ENCODE data around the gene MED16. TPM values are rescaled to one million over a fixed set of nuclear protein-coding genes. Genes with fewer than 3 reads are reported as not detected.

Gene MED16
- total RNA-seq, 2 experiments from 2014 or later, result 25.8 to 30.1 TPM

DNA sequence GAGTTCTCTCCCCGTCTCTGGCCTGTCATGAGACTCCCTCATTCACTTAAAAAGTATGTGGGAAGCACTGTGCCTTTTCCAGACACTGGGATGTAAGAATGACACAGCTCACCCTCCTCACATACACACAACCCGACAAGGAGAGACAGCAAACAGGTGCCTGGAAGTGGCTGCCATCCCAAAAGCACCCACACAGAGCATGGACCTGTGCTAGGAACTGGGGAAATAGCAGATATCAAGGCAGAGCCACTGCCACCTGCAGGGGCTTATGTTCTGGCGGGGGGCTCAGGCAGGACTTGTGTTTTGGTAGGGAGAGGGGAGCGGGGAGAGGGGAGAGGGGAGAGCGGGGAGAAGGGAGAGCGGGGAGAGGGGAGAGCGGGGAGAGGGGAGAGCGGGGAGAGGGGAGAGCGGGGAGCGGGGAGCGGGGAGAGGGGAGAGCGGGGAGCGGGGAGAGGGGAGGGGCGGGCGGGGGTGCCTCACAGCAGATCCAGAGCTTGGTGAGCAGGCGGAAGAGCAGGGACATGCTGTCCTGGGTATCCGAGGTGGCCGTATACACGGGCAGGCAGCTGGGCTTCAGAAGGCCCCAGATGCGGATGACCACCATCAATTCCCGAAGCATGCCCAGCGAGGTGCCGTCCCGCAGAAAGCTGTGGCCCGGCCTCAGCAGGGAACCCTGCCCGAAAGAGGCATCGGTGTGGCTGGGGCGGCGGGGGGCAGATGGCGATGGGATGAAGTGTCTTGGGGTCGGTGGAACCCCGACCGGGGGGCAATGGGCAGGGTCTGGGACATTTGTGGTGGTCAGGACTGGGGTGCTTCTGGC lies 21.3 kb downstream of the MED16 start:
- intact Hi-C loops (cut with DNase I, micrococcal nuclease), result loop anchor here (2.0 kb wide), 1 partner anchor 21 kb away; the partner anchor contains the start of genes MED16 (in 2 of the 2) and RNU6-9 (in 2 of the 2)
- no peaks in the 10 kb centered on the region for H3K9me3 Mint-ChIP-seq
- H3K27ac ChIP-seq (ENCODE audit: low read depth in 1 of 2, low read length in 2 of 2), result peak overlapping the region; percentile 41 to 62

DNA sequence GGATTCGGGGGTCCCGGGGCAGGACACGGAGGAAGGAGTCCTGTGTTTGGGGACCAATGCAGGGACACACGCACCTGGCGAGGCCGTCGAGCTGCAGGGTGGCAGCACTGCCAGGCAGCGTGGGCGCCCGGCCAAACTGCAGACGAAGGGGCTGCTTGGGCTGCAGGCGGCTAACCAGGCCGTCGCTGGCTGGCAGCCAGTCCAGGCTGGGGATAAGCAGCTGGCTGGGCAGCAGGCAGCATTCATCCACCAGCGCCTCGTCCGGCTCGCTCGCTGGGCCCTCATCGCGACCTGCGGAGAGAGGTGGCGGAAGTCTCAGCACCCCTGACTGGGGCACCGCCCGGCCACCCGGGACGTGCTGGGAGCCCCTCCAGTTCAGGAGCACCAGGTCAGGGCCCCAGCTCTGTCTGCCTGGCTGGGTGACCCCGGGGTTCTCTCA lies 22.0 kb downstream of the MED16 start:
- ChIA-PET POLR2A (no interaction called here), CTCF (interaction anchor here (1.1 kb wide), 1 partner anchor 370 kb away, joined by 3 read pairs; no protein-coding TSS in a partner anchor)
- no peaks in the 10 kb centered on the region for H3K27me3 ChIP-seq (ENCODE audit: control insufficient read depth in 1 of 2, insufficient read depth in 2 of 2, low read length in 2 of 2)
- no peak overlapping the region for H3K27ac ChIP-seq (ENCODE audit: low read depth in 1 of 2, low read length in 2 of 2)
- Mint-ChIP-seq H3K27me3 (no peaks in the 10 kb centered on the region), H3K9me3 (no peaks in the 10 kb centered on the region), H3K4me1 (ENCODE audit: low read depth) (peaks cover 18% of the 10 kb centered on the region), H3K27ac (peak overlapping the region; percentile 51), H3K36me3 (ENCODE audit: low read depth) (peaks cover 33% of the 10 kb centered on the region), H3K4me3 (no peak overlapping the region)
- ATAC-seq (ENCODE audit: poor library complexity) (no peak), DNase-seq (no peak)
- intact Hi-C loops (cut with DNase I, micrococcal nuclease), result no loop called here
- TF ChIP-seq, protein P1, sequence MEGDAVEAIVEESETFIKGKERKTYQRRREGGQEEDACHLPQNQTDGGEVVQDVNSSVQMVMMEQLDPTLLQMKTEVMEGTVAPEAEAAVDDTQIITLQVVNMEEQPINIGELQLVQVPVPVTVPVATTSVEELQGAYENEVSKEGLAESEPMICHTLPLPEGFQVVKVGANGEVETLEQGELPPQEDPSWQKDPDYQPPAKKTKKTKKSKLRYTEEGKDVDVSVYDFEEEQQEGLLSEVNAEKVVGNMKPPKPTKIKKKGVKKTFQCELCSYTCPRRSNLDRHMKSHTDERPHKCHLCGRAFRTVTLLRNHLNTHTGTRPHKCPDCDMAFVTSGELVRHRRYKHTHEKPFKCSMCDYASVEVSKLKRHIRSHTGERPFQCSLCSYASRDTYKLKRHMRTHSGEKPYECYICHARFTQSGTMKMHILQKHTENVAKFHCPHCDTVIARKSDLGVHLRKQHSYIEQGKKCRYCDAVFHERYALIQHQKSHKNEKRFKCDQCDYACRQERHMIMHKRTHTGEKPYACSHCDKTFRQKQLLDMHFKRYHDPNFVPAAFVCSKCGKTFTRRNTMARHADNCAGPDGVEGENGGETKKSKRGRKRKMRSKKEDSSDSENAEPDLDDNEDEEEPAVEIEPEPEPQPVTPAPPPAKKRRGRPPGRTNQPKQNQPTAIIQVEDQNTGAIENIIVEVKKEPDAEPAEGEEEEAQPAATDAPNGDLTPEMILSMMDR (IDR thresholded peaks at IDR 0.05), result no peak
- peaks cover 43% of the 10 kb centered on the region for H3K36me3 ChIP-seq (ENCODE audit: insufficient read depth, low read length)
- no peak overlapping the region for H3K4me3 ChIP-seq (ENCODE audit: low read length)
- peaks cover 16% of the 10 kb centered on the region for H3K4me1 ChIP-seq (ENCODE audit: insufficient read depth, low read length)
- no peaks in the 10 kb centered on the region for H3K9me3 ChIP-seq (ENCODE audit: control insufficient read depth in 1 of 2, insufficient read depth in 1 of 2, low read length in 2 of 2)

More for the DNA sequence above, 21.3 kb downstream of the MED16 start:
- ChIA-PET CTCF (interaction anchor here (1.1 to 2.1 kb wide), 2 partner anchors 8 to 369 kb away, joined by 3 to 13 read pairs; no protein-coding TSS in a partner anchor), POLR2A (interaction anchor here (1.1 to 3.1 kb wide), 6 partner anchors 8 to 113 kb away, joined by 5 to 11 read pairs (median 7); partner anchors contain the start of genes MED16, RNU6-9 and WDR18)
- H3K4me1 ChIP-seq (ENCODE audit: insufficient read depth, low read length), result peaks cover 16% of the 10 kb centered on the region
- peak overlapping the region; percentile 58 for H3K4me3 ChIP-seq (ENCODE audit: low read length)
- Mint-ChIP-seq H3K4me1 (ENCODE audit: low read depth) (peaks cover 18% of the 10 kb centered on the region), H3K36me3 (ENCODE audit: low read depth) (peaks cover 37% of the 10 kb centered on the region), H3K4me3 (peak overlapping the region; percentile 89), H3K27me3 (no peaks in the 10 kb centered on the region), H3K27ac (peak overlapping the region; percentile 94)
- TF ChIP-seq, protein P1 (IDR thresholded peaks at IDR 0.05), result no peak
- DNase-seq, result peak in 5 of 14 experiments; percentile 29 to 69 (median 52)
- no peaks in the 10 kb centered on the region for H3K9me3 ChIP-seq (ENCODE audit: control insufficient read depth in 1 of 2, insufficient read depth in 1 of 2, low read length in 2 of 2)
- H3K27me3 ChIP-seq (ENCODE audit: control insufficient read depth in 1 of 2, insufficient read depth in 2 of 2, low read length in 2 of 2), result no peaks in the 10 kb centered on the region
- no peak for ATAC-seq (ENCODE audit: poor library complexity)
- H3K36me3 ChIP-seq (ENCODE audit: insufficient read depth, low read length), result peaks cover 46% of the 10 kb centered on the region

DNA sequence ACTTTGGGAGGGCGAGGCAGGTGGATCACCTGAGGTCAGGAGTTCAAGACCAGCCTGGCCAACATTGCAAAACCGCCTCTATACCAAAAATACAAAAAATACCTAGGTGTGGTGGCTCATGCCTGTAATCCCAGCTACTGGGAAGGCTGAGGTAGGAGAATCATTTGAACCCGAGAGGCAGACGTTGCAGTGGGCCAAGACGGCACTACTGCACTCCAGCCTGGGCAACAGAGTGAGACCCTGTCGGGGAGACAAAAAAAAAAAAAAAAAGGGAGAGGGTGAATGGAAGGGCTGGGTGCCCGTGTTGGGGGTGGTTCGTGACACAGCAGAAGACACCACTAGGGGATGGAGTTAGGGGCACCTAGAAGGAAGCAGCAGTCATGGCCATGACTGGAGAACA lies 22.7 kb downstream of the MED16 start:
- H3K27ac Mint-ChIP-seq, result peak overlapping the region; percentile 76
- H3K9me3 Mint-ChIP-seq, result no peaks in the 10 kb centered on the region

More for the DNA sequence above, 22.7 kb downstream of the MED16 start:
- no peaks in the 10 kb centered on the region for H3K27me3 Mint-ChIP-seq
- DNase-seq, result no peak
- ChIA-PET CTCF (interaction anchor here (1.1 kb wide), 1 partner anchor 370 kb away, joined by 3 read pairs; no protein-coding TSS in a partner anchor), POLR2A (no interaction called here)
- Histone ChIP-seq H3K27ac (ENCODE audit: low read depth in 1 of 2, low read length in 2 of 2) (no peak overlapping the region), H3K4me1 (ENCODE audit: insufficient read depth, low read length) (peaks cover 16% of the 10 kb centered on the region), H3K27me3 (ENCODE audit: control insufficient read depth in 1 of 2, insufficient read depth in 2 of 2, low read length in 2 of 2) (no peaks in the 10 kb centered on the region), H3K4me3 (ENCODE audit: low read length) (no peak overlapping the region), H3K9me3 (ENCODE audit: control insufficient read depth in 1 of 2, insufficient read depth in 1 of 2, low read length in 2 of 2) (no peaks in the 10 kb centered on the region), H3K36me3 (ENCODE audit: insufficient read depth, low read length) (peaks cover 41% of the 10 kb centered on the region)
- TF ChIP-seq, protein P1 (IDR thresholded peaks at IDR 0.05), result no peak
- peaks cover 22% of the 10 kb centered on the region for H3K4me1 Mint-ChIP-seq (ENCODE audit: low read depth)
- no peak for ATAC-seq (ENCODE audit: poor library complexity)
- H3K36me3 Mint-ChIP-seq (ENCODE audit: low read depth), result peaks cover 28% of the 10 kb centered on the region
- intact Hi-C loops (cut with DNase I, micrococcal nuclease), result no loop called here
- H3K4me3 Mint-ChIP-seq, result peak overlapping the region; percentile 4

Measured in CD4-positive, alpha-beta T cell (primary cell).